ENCODE data around the gene TCERG1L.

GRCh38 chr10:131125511-131126225, 185.9 kb downstream of the TCERG1L start:
- TF ChIP-seq POLR2A (IDR thresholded peaks at IDR 0.05) (no peak), CTCF (IDR thresholded peaks at IDR 0.05) (no peak), POLR2AphosphoS5 (IDR thresholded peaks at IDR 0.05) (no peak), EP300 (IDR thresholded peaks at IDR 0.05) (no peak)

Data from stomach (tissue), 4 donors.